ENCODE measurements around the gene SLC46A1. TPM values are rescaled to one million over a fixed set of nuclear protein-coding genes. Genes with fewer than 3 reads are reported as not detected.

Gene SLC46A1
- total and polyA plus RNA-seq, 2 of the 8 experiments (the other 6 are each of a cell fraction or from before 2014, with no cell fraction given) = 5.3 to 8.7 TPM

DNA sequence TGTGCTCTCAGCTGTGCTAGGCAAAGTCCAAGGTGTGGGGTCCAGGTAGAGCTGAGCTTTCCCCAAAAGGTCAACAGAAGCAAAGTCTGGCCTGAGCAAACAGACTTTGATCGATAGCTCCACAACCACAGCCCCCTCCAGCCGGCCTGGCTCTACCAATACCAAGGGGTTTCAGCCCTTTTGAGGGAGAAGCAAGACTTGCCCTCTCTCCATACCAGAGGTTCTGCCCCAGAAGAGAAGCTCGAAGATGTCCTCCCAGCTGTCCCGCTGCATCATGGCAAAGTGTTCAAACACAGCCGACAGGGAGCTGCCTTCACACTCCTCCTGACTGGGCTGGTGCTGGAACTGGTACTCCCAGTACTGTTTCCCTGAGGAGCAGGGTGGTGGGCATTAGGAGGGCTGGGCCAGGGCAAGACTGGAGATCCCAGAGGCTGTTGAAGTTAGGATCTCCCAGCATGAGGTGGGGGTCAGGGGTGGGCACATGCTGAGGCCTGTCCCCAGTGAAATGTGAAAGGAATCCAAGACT, 37.6 kb downstream of the SLC46A1 start (continued):
- TF ChIP-seq EP300 (IDR thresholded peaks at IDR 0.05; ENCODE audit: borderline replicate concordance in 1 of 2, low read depth in 2 of 2, low read length in 2 of 2) (no peak), ASH2L (IDR thresholded peaks at IDR 0.05; ENCODE audit: low read length) (no peak)
- TF ChIP-seq, protein P1, sequence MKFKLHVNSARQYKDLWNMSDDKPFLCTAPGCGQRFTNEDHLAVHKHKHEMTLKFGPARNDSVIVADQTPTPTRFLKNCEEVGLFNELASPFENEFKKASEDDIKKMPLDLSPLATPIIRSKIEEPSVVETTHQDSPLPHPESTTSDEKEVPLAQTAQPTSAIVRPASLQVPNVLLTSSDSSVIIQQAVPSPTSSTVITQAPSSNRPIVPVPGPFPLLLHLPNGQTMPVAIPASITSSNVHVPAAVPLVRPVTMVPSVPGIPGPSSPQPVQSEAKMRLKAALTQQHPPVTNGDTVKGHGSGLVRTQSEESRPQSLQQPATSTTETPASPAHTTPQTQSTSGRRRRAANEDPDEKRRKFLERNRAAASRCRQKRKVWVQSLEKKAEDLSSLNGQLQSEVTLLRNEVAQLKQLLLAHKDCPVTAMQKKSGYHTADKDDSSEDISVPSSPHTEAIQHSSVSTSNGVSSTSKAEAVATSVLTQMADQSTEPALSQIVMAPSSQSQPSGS (IDR thresholded peaks at IDR 0.05; ENCODE audit: low read length) = no peak
